Measurements from ENCODE around the gene DNM1L. TPM values are rescaled to one million over a fixed set of nuclear protein-coding genes. Genes with fewer than 3 reads are reported as not detected.

Gene DNM1L
- polyA plus RNA-seq, 1 of the 3 experiments (the other 2 are of a cell fraction): 26.6 TPM

DNA sequence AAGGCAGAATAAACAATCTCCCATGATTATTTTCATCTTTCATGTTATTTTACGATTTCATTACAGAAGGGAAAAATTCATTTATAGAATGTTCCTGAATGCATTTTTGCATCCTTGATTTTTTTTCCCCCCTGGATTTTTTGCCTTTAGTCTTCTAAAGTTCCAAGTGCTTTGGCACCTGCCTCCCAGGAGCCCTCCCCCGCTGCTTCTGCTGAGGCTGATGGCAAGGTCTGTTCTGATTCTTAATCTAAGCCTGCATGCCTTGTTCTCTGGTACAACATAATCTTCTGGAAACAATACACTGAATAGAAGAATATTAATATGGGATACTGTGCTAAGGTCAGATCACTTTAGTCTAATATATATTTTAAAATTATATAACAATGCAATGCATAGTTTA lies 58.6 kb downstream of the DNM1L start:
- Histone ChIP-seq H2AFZ (ENCODE audit: low read depth) (no peak overlapping the region), H3F3A (replicated peaks; ENCODE audit: insufficient read depth) (peaks cover 8% of the 10 kb centered on the region), H3K4me2 (no peak overlapping the region), H3K4me3 (ENCODE audit: low read depth in 2 of 2, low read length in 1 of 2) (no peak overlapping the region), H3K79me2 (ENCODE audit: insufficient read depth) (peaks cover 7% of the 10 kb centered on the region; the same call in 1 of the 2 replicates), H3K9me2 (no peaks in the 10 kb centered on the region), H3K4me1 (ENCODE audit: control insufficient read depth in 1 of 2, insufficient read depth in 2 of 2, low read depth in 1 of 2, low read length in 1 of 2) (no peaks in the 10 kb centered on the region; a peak in 2 of 4 replicates), H3K27ac (ENCODE audit: low read depth in 2 of 2, low read length in 1 of 2) (no peak overlapping the region), H3K27me3 (ENCODE audit: insufficient read depth) (no peaks in the 10 kb centered on the region), H4K20me1 (ENCODE audit: insufficient read depth) (no peaks in the 10 kb centered on the region), H3K9me3 (no peaks in the 10 kb centered on the region), H3K36me3 (replicated peaks in 1 of 2; ENCODE audit: control insufficient read depth in 1 of 2, insufficient read depth in 2 of 2, low read length in 1 of 2) (peaks cover 72 to 85% of the 10 kb centered on the region in 2 experiments), H3K9ac (no peak overlapping the region)
- ChIA-PET POLR2A (no interaction called here), CTCF (interaction anchor here (0.8 to 1.2 kb wide), 3 partner anchors 8 to 19 kb away, joined by 3 to 4 read pairs (median 4); partner anchors contain the start of gene YARS2)
- 100% methylated on average over 2 of the region's 2 CpGs for WGBS (ENCODE audit: low lambda C conversion rate)
- DNase-seq: no peak
- TF ChIP-seq EZH2phosphoT487 (IDR thresholded peaks at IDR 0.05; ENCODE audit: borderline replicate concordance, low read depth) (no peak), YY1 (IDR thresholded peaks at IDR 0.05; ENCODE audit: low read depth) (no peak)
- TF ChIP-seq, protein P1, sequence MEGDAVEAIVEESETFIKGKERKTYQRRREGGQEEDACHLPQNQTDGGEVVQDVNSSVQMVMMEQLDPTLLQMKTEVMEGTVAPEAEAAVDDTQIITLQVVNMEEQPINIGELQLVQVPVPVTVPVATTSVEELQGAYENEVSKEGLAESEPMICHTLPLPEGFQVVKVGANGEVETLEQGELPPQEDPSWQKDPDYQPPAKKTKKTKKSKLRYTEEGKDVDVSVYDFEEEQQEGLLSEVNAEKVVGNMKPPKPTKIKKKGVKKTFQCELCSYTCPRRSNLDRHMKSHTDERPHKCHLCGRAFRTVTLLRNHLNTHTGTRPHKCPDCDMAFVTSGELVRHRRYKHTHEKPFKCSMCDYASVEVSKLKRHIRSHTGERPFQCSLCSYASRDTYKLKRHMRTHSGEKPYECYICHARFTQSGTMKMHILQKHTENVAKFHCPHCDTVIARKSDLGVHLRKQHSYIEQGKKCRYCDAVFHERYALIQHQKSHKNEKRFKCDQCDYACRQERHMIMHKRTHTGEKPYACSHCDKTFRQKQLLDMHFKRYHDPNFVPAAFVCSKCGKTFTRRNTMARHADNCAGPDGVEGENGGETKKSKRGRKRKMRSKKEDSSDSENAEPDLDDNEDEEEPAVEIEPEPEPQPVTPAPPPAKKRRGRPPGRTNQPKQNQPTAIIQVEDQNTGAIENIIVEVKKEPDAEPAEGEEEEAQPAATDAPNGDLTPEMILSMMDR (IDR thresholded peaks at IDR 0.05): no peak

DNA sequence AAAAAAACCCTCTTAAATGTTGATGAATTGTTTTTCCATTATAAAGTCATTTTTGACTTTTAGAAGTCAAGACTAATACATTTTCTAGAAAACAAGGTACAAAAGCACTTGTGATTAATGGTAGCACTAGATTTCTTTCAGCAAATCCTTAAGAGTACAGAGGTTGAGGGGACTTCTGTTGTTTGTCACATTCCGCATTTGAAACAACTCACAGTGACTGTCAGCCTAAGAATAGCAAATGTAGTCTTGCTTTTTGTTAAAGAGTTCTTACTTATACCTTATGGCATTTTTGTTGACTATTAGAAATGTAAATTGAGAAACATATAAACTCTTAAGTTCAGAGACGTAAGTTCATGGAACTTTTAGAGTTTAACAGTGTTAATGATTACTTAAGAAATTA lies 60.2 kb downstream of the DNM1L start:
- DNase-seq: no peak
- no peak overlapping the region for H2AFZ ChIP-seq (ENCODE audit: low read depth)
- WGBS (ENCODE audit: low lambda C conversion rate): 97% methylated on average over 2 of the region's 2 CpGs
- H3K4me3 ChIP-seq (ENCODE audit: low read depth in 2 of 2, low read length in 1 of 2): no peak overlapping the region
- CTCF ChIA-PET: interaction anchor here (1.1 to 1.2 kb wide), 2 partner anchors 16 to 17 kb away, joined by 3 read pairs; partner anchors contain the start of gene YARS2
- H4K20me1 ChIP-seq (ENCODE audit: insufficient read depth): no peaks in the 10 kb centered on the region
- no peak overlapping the region for H3K9ac ChIP-seq
- H3K4me2 ChIP-seq: no peak overlapping the region
- H3K27ac ChIP-seq (ENCODE audit: low read depth in 2 of 2, low read length in 1 of 2): no peak overlapping the region
- H3K4me1 ChIP-seq (ENCODE audit: control insufficient read depth in 1 of 2, insufficient read depth in 2 of 2, low read depth in 1 of 2, low read length in 1 of 2): no peaks in the 10 kb centered on the region; a peak in 2 of 4 replicates
- no peaks in the 10 kb centered on the region for H3K9me3 ChIP-seq
- H3K36me3 ChIP-seq (replicated peaks in 1 of 2; ENCODE audit: control insufficient read depth in 1 of 2, insufficient read depth in 2 of 2, low read length in 1 of 2): peaks cover 74 to 82% of the 10 kb centered on the region in 2 experiments
- no peaks in the 10 kb centered on the region for H3K9me2 ChIP-seq
- POLR2A ChIA-PET: no interaction called here
- H3K27me3 ChIP-seq (ENCODE audit: insufficient read depth): no peaks in the 10 kb centered on the region
- TF ChIP-seq TEAD4 (IDR thresholded peaks at IDR 0.05; ENCODE audit: borderline replicate concordance, insufficient read depth) (no peak), ELF1 (IDR thresholded peaks at IDR 0.05) (no peak), JUND (IDR thresholded peaks at IDR 0.05) (no peak), EZH2phosphoT487 (IDR thresholded peaks at IDR 0.05; ENCODE audit: borderline replicate concordance, low read depth) (no peak), YY1 (IDR thresholded peaks at IDR 0.05; ENCODE audit: low read depth) (no peak), RFX5 (IDR thresholded peaks at IDR 0.05; ENCODE audit: low read length) (no peak), TCF12 (IDR thresholded peaks at IDR 0.05) (no peak), RXRA (IDR thresholded peaks at IDR 0.05; ENCODE audit: borderline replicate concordance, low read depth) (no peak), TAF1 (IDR thresholded peaks at IDR 0.05; ENCODE audit: borderline replicate concordance, low read depth, low read length) (no peak)
- H3K79me2 ChIP-seq (ENCODE audit: insufficient read depth): peaks cover 7% of the 10 kb centered on the region; the same call in 1 of the 2 replicates
- peaks cover 8% of the 10 kb centered on the region for H3F3A ChIP-seq (replicated peaks; ENCODE audit: insufficient read depth)

- Histone ChIP-seq H3K36me3 (replicated peaks in 1 of 2; ENCODE audit: control insufficient read depth in 1 of 2, insufficient read depth in 2 of 2, low read length in 1 of 2) (peaks cover 88 to 92% of the 10 kb centered on the region in 2 experiments), H3K27me3 (ENCODE audit: insufficient read depth) (no peaks in the 10 kb centered on the region), H4K20me1 (ENCODE audit: insufficient read depth) (no peaks in the 10 kb centered on the region), H3K27ac (ENCODE audit: low read depth in 2 of 2, low read length in 1 of 2) (no peak overlapping the region; a peak in 1 of 4 replicates), H3K9me2 (no peaks in the 10 kb centered on the region), H3K4me3 (ENCODE audit: low read depth in 2 of 2, low read length in 1 of 2) (no peak overlapping the region), H3K4me2 (no peak overlapping the region), H2AFZ (ENCODE audit: low read depth) (no peak overlapping the region), H3K9ac (no peak overlapping the region), H3K4me1 (ENCODE audit: control insufficient read depth in 1 of 2, insufficient read depth in 2 of 2, low read depth in 1 of 2, low read length in 1 of 2) (no peaks in the 10 kb centered on the region; a peak in 2 of 4 replicates), H3F3A (replicated peaks; ENCODE audit: insufficient read depth) (peaks cover 15% of the 10 kb centered on the region), H3K9me3 (no peaks in the 10 kb centered on the region), H3K79me2 (ENCODE audit: insufficient read depth) (peaks cover 7% of the 10 kb centered on the region; the same call in 1 of the 2 replicates)
- ChIA-PET POLR2A (no interaction called here), CTCF (interaction anchor here (1.4 to 1.8 kb wide), 2 partner anchors 13 to 71 kb away, joined by 3 to 8 read pairs; partner anchors contain the start of gene YARS2)
- no peak for DNase-seq
- 98% methylated on average over 10 of the region's 10 CpGs for WGBS (ENCODE audit: low lambda C conversion rate)
- TF ChIP-seq SMC3 (IDR thresholded peaks at IDR 0.05; ENCODE audit: low read depth, low read length) (no peak), NRF1 (IDR thresholded peaks at IDR 0.05; ENCODE audit: low read depth, low read length) (no peak), USF2 (IDR thresholded peaks at IDR 0.05; ENCODE audit: borderline replicate concordance, low read depth, low read length) (no peak), TCF12 (IDR thresholded peaks at IDR 0.05) (no peak), MEF2A (IDR thresholded peaks at IDR 0.05; ENCODE audit: borderline replicate concordance, low read depth) (no peak)
- TF ChIP-seq, protein P2, sequence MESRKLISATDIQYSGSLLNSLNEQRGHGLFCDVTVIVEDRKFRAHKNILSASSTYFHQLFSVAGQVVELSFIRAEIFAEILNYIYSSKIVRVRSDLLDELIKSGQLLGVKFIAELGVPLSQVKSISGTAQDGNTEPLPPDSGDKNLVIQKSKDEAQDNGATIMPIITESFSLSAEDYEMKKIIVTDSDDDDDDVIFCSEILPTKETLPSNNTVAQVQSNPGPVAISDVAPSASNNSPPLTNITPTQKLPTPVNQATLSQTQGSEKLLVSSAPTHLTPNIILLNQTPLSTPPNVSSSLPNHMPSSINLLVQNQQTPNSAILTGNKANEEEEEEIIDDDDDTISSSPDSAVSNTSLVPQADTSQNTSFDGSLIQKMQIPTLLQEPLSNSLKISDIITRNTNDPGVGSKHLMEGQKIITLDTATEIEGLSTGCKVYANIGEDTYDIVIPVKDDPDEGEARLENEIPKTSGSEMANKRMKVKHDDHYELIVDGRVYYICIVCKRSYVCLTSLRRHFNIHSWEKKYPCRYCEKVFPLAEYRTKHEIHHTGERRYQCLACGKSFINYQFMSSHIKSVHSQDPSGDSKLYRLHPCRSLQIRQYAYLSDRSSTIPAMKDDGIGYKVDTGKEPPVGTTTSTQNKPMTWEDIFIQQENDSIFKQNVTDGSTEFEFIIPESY (IDR thresholded peaks at IDR 0.05; ENCODE audit: borderline replicate concordance, low read depth): no peak
- TF ChIP-seq, protein P1 (IDR thresholded peaks at IDR 0.05): no peak
Measured at GRCh38 chr12:32742133-32742532, 63.0 kb downstream of the DNM1L start.

Measured in SK-N-SH (cell line).